HG03469 (cell line): ENCODE measurements around the gene GRK4.
A peak's percentile ranks its signal among the peaks of the same experiment; 100 is the strongest.
"Not testable (repeated sequence)": the region's sequence is repeated elsewhere in the genome, so short reads cannot be mapped to it uniquely, and the experiment has no call there.

Source experiments
- ATAC-seq: cut with Tn5 transposase; IDR thresholded peaks from one replicate; pipeline ENCODE4 v1.9.1; 2021; ENCODE audit warnings: mild to moderate bottlenecking, moderate library complexity, moderate number of reproducible peaks; ENCODE audit not compliant: unreplicated experiment

GRK4 gene

DNA sequence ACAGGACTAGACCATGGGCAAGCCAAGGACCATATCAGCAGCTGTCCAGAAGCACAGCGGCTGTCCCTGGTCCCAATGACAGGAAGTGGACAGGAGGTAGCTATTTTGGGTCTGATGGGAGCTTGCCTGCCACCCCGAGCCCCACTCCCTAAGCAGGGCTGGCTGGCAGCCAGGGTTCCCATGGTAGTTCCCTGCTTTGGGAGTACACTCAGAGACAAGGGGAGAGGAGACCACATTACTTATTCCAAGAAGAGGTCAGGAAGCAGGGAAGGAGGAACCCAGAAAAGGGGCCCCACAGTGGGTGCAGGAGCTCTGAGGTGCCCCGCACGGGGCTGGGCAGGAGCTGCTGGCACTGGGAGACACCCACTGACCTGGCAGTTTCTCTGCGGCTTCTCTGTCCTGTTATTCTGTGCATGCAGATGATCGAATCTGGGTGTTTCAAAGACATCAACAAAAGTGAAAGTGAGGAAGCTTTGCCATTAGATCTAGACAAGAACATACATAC lies 74.6 kb downstream of the GRK4 start:
- ATAC-seq, result no peak

DNA sequence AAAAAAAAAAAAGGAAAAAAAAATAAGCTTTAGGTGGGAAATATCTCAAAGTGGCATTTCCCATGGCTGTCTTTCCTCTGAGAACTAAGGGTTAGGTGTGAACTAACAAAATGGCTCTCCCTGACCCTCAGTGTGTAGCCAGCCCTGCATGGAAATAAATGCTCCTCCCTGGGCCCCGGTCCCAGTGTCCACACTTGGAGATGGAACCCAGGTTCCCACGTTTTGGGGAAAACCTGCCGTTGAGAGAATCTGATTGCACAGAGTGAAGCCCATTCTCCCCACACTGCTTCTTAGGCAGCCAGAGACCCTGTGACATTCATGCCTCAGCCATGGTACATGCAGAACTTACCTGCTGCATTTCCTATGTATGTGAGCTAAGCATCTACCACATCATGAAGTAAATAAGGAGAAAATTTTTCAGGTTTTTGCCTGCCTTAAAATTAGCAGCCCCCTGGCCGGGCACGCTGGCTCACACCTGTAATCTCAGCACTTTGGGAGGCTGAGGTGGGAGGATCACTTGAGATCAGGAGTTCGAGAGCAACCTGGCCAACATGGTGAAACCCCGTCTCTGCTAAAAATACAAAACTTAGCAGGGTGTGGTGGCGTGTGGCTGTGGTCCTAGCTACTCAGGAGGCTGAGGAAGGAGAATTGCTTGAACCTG lies 76.5 kb downstream of the GRK4 start:
- ATAC-seq, result no peak

DNA sequence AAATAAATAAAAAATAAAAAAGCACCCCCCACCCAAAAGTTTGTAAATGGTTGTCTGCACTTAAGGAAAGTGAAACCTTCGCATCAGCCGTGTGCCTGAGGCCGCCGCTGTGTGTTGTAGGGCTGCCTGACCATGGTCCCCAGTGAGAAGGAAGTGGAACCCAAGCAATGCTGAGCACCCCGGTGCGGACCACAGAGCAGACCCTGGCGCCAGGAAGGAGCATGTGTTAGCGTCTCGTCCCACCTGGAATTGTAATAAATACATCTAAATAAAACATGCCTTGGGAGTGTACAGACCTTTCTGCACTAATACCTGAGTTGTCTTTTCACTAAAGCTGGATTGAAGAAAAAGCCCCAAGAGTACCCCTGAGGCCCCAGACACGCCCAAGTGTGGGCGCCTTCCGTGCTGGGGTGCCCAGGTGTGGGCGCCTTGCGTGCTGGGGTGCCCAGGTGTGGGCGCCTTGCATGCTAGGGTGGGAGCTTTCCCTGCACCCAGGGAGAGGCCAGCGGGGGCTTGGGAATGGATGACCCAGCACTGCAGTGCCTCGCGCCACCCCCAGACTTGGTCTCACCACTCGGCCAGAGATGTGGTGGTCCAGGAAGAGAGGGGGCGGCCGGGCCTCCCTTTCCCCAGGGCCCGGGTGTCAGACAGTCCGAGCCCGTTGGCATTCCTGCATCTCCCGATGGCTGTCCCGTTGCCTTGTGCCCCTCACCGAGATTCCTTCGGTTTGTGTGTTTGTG lies 77.3 kb downstream of the GRK4 start:
- ATAC-seq, result no peak

DNA sequence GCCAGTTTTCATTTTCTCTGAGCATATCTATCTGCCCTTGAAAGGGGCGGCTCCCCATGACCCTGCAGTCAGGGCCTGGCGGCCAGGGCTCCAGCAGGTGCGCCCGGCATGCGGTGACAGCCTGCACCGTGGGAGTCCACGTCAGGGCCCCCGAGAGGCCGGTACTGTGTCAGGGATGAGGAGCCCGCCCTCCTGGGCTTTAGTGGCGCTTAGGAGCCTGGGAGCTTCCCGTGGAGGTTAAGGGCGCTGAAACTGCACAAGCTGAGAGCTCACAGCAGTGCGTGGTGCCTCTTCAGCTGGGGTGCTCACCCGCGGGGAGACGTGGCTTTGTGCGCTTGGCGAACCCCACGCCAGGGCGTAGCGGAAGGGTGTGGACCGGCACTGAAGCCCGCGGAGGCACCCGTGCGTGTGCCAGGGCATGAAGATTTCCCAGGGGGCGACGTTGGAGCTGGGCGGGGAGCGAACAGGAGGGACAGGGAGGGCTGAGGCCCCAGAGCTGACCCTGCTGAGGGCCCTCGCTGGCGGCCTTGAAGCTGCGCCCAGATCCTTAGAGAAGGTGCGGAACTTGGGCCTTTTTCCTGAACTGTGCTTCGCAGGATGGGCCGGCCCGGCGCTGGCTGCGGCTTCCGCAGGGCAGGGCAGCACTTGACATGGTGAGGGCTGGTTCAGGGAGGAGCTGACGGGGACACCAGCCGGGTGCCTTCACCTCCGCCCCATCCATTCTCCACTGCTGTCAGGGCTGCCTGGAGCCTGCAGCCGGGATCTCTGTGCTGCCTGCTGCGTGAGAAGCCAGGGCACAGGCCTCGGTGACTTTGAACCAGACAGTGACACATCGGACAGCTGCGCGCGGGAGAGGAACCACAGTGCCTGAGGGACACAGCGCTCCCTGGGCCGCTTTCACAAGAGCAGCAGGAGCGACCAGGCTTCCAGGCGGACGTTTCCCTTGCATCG lies 78.1 kb downstream of the GRK4 start:
- ATAC-seq, result no peak

DNA sequence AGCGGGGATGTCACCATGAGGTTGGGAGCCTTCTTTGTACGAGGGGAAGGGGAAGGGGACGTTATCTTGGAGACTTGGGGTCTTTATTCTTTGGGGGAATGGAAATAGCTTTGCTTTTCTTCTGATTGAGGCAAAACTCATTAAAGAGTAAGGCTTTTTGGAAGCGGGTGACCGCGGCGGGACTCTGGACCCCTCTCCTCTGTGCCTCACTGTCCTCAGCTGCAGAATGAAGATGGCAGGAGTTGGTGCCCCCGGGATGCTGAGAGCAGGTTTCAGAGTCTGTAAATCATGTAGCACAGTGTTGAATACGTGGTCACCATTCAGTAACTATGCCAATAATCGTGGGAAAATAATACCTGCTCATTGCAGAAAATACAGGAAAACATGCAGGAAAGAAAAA lies 78.9 kb downstream of the GRK4 start:
- no peak for ATAC-seq

DNA sequence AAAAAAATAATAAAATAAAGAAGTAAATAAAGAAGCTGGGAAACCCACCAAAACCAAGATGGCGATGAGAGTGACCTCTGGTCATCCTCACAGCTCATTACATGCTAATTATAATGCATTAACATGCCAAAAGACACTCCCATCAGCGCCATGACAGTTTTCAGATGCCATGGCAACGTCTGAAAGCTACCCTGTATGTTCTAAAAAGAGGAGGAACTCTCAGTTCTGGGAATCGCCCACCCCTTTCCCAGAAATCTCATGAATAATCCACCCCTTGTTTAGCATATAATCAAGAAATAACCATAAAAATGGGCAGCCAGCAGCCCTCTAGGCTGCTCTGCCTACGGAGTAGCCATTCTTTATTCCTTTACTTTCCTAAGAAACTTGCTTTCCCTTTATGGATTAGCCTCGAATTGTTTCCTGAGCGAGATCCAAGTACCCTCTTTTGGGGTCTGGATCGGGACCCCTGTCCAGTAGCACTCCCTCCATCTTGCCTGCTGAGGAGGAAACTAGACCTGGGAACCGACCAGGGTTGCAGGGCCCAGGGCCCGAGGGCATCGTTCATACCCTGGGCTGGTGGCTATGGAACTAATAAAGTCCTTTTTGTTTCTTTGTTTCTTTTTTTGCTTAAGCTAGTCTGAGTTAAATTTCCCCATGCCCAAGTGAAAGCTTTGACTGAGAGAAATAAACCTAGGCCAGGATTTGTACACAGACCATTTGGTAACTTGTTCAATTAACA lies 80.1 kb downstream of the GRK4 start:
- no peak for ATAC-seq

DNA sequence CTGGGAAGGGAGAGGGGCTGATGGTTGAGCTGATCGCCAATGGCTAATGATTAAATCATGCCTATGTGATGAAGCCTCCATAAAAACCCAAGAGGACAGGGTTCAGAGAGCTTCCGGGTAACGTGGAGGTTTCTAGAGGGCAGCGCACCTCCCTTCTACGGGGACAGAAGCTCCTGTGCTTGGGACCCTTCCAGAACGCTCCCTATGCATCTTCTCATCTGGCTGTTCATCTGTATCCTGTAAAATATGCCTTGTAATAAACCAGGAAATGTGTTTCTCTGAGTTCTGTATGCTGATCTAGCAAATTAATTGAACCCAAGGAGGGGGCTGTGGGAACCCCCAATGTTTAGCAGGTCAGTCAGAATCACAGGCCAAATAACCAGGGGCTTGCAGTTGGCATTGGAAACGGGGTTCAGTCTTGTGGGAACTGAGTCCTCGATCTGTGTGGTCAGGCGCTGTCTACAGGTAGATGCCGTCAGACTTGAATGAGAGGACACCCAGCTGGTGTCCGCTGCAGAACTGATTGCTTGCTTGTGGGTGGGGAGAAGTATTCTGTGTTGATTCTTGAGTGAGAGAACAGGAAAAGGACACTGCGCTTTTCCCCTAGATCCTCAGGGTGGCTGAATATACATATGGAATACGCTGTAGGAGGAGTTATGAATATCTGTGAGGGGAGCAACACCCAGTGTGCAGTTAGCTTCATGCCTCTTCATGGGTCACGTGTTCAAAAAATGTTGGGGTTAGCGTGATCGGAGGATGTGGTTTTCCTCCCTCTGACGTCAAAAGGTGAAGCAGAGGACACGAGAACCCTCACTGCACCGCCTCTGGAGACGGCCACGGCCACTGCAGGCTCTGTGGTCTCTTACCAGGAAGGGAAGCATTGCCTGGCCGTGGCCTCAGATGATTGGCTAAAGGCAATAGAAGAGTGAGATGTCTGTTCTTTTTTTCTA lies 81.8 kb downstream of the GRK4 start:
- no peak for ATAC-seq

DNA sequence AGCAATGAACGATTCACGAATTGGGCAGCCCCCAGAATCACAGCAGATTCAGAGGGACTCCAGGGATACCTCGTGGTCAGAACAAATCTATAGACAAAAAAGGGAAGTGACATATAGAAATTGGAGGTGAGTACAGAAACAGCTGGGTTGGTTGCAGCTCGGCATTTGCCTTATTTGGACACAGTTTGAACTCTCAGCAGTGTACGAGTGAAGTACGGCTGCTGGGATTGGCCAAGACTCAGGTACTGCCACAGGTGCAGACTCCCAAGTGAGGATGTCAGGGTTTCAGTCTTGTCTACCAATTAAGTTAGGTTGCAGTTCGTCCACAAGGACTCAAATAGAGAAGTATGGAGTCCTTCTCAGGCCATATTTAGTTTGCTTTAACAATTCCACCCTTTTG lies 82.8 kb downstream of the GRK4 start:
- no peak for ATAC-seq

DNA sequence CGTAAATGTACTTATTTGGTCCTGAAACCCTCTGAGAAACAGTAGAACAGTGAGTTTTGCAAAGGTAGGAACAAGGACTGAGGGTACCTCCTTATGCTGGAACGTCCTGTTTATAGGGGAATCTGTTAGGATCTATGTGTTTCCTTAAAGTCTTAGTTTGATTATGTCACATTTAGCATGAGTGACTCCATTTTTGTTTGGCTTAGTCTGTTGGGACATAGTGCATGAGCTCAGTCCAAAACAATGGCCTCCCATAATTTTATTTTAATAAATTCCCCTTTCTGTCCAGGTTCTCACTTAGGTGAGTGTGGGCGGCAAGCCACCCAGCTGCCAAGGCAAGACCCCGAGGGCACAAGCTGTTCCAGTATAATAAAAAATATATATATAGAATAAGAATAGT lies 83.3 kb downstream of the GRK4 start:
- no peak for ATAC-seq

DNA sequence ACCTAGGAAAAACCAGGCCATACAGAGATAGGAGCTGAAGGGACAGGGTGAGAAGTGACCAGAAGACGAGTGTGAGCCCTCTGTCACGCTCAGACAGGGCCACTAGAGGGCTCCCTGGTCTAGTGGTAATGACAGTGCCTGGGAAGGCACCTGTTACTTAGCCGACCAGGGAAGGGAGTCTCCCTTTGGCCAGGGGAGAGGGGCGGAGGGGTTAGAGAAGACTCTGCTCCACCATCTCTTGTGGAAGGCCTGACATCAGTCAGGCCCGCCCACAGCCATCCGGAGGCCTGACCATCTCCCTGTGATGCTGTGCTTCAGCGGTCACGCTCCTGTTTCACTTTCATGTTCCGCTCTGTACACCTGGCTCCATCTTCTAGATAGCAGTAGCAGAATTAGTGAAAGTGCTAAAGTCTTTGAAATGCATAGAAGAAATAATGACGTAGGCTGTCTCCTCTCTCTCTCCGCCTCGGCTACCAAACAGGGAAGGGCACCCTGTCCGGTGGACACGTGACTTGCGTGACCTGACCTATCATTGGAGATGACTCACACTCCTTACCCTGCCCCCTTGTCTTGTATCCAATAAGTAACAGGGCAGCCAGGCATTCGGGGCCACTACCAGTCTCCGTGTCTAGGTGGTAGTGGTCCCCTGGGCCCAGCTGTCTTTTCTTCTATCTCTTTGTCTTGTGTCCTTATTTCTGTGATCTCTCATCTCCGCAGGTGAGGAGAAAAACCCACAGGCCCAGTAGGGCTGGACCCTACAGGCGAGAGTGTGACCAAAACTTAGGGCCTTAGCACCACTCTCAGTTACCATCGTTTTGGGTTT lies 84.3 kb downstream of the GRK4 start:
- peak; percentile 79 for ATAC-seq

DNA sequence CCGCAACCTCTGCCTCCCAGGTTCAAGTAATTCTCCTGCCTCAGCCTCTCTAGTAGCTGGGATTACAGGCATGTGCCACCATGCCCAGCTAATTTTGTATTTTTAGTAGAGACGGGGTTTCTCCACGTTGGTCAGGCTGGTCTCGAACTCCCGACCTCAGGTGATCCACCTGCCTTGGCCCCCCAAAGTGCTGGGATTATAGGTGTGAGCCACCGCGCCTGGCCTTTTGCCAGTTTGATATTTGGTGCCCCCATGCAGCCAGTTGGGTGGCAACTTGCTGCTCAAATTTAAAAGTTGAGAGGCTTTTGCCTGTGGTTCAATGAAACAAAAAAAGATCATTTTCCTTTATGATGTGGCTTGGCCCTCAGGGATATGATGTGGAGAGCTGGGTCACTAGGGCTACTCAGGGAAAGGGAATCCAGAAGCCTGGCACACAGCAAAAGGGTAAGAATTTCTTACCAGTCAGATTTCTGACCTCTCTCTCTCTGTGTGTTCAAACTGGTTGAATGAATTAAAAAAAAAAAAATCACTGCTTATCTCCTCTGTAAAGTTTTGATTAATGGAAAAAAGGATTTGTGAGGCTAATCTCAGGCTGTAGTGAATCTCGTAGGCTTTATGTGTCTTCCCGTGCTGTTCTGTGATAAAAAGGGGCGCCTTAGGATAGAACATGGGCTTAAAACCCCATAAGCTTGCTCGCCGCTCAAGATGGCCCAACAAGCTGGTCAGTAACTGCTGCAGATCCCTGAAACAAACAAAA lies 87.9 kb downstream of the GRK4 start:
- ATAC-seq, result not testable (repeated sequence)

DNA sequence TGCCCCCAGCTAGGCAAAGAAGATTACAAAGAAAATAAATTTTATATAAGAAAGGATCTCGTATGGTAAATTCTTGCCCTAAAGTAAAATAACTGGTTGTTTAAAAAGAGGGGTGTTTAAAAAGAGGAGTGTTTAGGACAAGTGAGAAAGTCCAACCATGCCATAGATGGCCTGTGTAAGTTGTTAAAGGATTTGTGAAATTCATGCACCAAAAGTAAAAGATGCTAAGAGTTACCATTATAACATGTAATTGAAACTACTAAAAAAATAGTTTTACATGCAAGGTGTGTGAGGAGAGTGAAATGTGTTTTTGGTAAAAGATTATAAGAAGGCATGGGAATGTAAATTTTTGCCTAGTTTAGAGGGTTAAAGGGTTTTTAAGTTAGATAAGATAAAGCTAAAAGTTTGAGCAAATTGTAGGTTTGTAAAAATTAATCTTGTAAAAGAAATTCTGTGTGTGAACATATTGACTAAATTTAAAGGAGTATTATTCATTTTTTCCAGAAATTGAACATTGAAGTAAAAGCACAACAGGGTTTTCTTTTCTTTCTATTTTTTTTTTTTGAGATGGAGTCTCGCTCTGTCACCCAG lies 90.9 kb downstream of the GRK4 start:
- ATAC-seq, result no peak

DNA sequence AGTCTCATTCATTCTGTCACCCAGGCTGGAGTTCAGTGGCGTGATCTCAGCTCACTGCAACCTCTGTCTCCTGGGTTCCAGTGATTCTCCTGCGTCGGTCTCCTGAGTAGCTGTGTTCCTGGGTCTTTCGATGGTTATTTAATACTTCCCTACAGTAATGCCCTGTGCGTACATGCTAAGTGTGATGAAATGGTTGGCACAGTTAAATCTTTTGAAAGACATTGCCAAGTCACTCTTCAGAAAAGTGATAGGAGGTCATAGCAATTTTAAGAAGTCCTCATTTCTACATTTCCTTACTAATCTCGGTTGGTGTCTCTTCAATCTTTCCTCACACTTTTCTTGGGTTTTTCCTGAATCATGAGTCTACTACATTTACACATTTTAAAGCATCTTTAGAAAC lies 96.6 kb downstream of the GRK4 start:
- no peak for ATAC-seq

DNA sequence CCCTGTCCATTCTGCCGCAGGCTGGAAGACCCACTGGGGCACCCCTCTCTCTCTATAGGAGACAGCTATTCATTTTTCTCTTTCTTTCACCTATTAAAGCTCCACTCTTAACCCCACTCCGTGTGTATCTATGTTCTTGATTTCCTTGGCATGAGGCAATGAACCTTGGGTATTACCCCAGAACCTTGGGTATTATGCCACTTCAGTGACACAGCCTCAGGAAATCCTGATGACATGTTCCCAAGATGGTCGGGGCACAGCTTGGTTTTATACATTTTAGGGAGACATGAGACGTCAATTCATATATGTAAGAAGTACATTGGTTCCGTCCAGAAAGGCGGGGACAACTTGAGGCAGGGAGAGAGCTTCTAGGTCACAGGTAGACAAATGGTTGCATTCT lies 97.6 kb downstream of the GRK4 start:
- ATAC-seq, result no peak

DNA sequence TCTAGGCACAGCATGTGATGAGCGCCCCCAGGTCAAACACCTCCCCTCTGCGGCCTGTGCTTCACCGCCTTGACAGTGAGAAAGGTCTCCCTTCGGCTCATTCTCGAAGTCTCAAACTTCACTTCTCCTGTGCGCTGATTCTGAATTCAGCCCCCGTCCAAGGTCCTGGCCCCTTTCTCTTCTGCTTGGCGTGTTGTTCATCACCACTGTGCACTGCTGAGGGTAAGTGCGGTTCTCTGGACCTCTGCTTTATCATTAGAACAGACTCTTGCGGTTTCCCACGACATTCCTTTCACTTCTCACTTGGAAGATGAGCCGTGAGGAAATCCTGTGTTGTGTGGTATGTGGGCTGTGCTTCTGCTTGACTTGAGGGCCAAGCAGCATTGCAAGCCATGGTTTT lies 99.1 kb downstream of the GRK4 start:
- ATAC-seq, result no peak

DNA sequence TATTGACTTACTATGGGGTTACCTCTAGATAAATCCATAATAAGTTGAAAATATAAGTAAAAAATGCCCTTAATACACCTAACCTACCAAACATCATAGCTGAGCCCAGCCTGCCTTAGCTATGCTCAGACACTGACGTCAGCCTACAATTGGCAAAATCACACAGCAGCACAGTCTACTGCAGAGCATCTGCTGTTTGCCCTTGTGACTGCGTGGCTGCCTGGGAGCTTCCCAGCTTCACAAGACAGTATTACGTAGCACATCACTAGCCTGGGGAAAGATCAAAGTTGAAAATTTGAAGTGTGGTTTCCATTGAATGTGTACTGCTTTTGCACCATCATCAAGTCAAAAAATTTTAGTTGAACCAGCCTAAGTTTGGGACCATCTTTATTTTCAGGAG lies 102.2 kb downstream of the GRK4 start:
- no peak for ATAC-seq

DNA sequence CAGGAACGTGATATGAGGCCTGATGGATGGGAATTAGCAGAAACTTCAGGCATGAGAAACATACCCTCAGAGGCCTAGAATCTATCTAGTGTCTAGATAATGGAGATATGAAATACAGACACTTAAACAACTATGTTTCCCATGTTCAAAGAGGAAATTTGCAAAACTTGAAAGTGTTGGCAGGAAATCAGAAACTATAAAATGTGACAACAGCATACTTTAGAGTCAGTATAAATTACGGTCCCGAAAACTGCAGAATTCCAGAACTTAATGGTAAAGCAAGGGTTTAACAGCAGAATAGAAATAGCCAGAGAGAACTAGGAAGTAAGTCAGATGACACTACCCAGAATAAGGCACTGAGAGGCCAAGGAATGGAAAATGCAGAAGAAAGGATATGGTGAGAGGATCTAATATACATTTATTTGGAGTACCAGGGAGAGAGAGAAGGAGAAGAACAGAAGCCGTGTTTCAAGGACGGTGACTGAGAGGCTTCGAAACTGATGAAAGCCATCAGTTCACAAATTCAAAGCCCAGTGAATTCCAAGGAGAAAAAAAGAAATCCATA lies 103.5 kb downstream of the GRK4 start:
- no peak for ATAC-seq
